DOHH2 (cell line): ENCODE data around the gene GNB4.

ENCODE experiments used
- EZH2phosphoT487 ChIP-seq: fragments of 200-600 bp; sonication (generic); IDR thresholded peaks from 2 replicates; pipeline ENCODE4 v1.6.1; 2017; ENCODE audit warnings: borderline replicate concordance, mild to moderate bottlenecking, antibody characterized with exemption, low read length, moderate library complexity, mixed read lengths
- TF ChIP-seq, protein P1 (sequence below): fragments of 200-600 bp; sonication (generic); IDR thresholded peaks from one replicate; pipeline ENCODE4 v1.5.1; 2014; ENCODE audit warnings: antibody characterized with exemption, mild to moderate bottlenecking, low read depth, low read length; ENCODE audit not compliant: poor library complexity, severe bottlenecking

DNA sequence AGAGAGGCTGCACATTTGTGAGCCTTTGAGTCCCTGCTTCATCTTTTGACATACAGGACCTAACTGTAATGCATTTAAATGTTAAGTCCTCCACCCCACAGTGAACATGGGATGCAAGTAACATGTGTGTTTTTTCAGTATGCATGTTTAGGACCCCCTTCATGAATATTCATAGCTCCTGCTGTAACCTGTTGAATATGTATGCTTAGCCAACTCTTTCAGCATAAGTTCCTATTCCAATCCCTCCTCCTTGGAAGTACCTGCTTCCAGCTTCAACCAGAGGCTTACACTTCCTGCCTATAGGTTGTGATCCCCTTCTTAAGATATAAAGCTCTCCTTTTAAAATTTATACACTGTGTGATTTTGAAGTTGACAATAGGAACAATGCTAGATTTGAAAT lies 36.9 kb upstream of the GNB4 start:
- TF ChIP-seq, protein P1, sequence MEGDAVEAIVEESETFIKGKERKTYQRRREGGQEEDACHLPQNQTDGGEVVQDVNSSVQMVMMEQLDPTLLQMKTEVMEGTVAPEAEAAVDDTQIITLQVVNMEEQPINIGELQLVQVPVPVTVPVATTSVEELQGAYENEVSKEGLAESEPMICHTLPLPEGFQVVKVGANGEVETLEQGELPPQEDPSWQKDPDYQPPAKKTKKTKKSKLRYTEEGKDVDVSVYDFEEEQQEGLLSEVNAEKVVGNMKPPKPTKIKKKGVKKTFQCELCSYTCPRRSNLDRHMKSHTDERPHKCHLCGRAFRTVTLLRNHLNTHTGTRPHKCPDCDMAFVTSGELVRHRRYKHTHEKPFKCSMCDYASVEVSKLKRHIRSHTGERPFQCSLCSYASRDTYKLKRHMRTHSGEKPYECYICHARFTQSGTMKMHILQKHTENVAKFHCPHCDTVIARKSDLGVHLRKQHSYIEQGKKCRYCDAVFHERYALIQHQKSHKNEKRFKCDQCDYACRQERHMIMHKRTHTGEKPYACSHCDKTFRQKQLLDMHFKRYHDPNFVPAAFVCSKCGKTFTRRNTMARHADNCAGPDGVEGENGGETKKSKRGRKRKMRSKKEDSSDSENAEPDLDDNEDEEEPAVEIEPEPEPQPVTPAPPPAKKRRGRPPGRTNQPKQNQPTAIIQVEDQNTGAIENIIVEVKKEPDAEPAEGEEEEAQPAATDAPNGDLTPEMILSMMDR = no peak
- TF ChIP-seq EZH2phosphoT487 = no peak
